H9 (cell line): ENCODE results near the gene ILDR2. TPM values are rescaled to one million over a fixed set of nuclear protein-coding genes. Genes with fewer than 3 reads are reported as not detected.
A peak's percentile ranks its signal among the peaks of the same experiment; 100 is the strongest.

Experiments
- DNase-seq: peaks from one replicate; pipeline ENCODE4 v3.0.0-alpha.2; 2017
- H2AFZ ChIP-seq: one replicate; pipeline ENCODE4 v1.6.1; 2013; ENCODE audit warnings: mild to moderate bottlenecking, low read length, control low read depth, moderate library complexity
- H2AK5ac ChIP-seq: 2 replicates; pipeline ENCODE4 v1.6.1; 2013; ENCODE audit warnings: low read length, control low read depth, mixed read lengths; ENCODE audit not compliant: insufficient read length
- H2BK120ac ChIP-seq: one replicate; pipeline ENCODE4 v1.6.1; 2013; ENCODE audit warnings: low read depth, mild to moderate bottlenecking, low read length, control low read depth, inconsistent platforms; ENCODE audit not compliant: poor library complexity, severe bottlenecking
- H2BK12ac ChIP-seq: 2 replicates; pipeline ENCODE4 v1.6.1; 2013; ENCODE audit warnings: low read length, control low read depth, mixed read lengths, low read depth; ENCODE audit not compliant: insufficient read length
- H2BK15ac ChIP-seq: 2 replicates; pipeline ENCODE4 v1.6.1; 2013; ENCODE audit warnings: low read depth, low read length, control low read depth
- H2BK20ac ChIP-seq: one replicate; pipeline ENCODE4 v1.6.1; 2013; ENCODE audit warnings: low read depth, mild to moderate bottlenecking, low read length, control low read depth, inconsistent platforms; ENCODE audit not compliant: poor library complexity, severe bottlenecking
- H2BK5ac ChIP-seq: 2 replicates; pipeline ENCODE4 v1.6.1; 2013; ENCODE audit warnings: low read length, control low read depth, mixed read lengths; ENCODE audit not compliant: insufficient read length
- H3K14ac ChIP-seq: 2 replicates; pipeline ENCODE4 v1.6.1; 2013; ENCODE audit warnings: low read length, control low read depth; ENCODE audit not compliant: insufficient read depth
- H3K18ac ChIP-seq: 2 replicates; pipeline ENCODE4 v1.6.1; 2013; ENCODE audit warnings: low read depth, mild to moderate bottlenecking, mixed read lengths, low read length, control low read depth; ENCODE audit not compliant: insufficient read length
- H3K23ac ChIP-seq: 2 replicates; pipeline ENCODE4 v1.6.1; 2013; ENCODE audit warnings: low read length, control low read depth, mixed read lengths, low read depth; ENCODE audit not compliant: insufficient read length
- H3K23me2 ChIP-seq: 2 replicates; pipeline ENCODE4 v1.6.1; 2013; ENCODE audit warnings: low read depth, mild to moderate bottlenecking, mixed read lengths, low read length, control low read depth; ENCODE audit not compliant: insufficient read length, poor library complexity, severe bottlenecking
- H3K27ac ChIP-seq: 2 replicates; pipeline ENCODE4 v1.5.1; 2013; ENCODE audit warnings: low read length, control low read depth, mixed read lengths, low read depth; ENCODE audit not compliant: insufficient read length
- H3K27me3 ChIP-seq: 2 replicates; pipeline ENCODE4 v1.6.1; 2013; ENCODE audit warnings: low read length, control low read depth, inconsistent platforms; ENCODE audit not compliant: insufficient read depth
- H3K4ac ChIP-seq: 2 replicates; pipeline ENCODE4 v1.6.1; 2013; ENCODE audit warnings: low read depth, mild to moderate bottlenecking, control low read depth, inconsistent platforms, low read length, moderate library complexity
- H3K4me1 ChIP-seq: 2 replicates; pipeline ENCODE4 v1.6.1; 2013; ENCODE audit warnings: low read length, control low read depth, inconsistent platforms; ENCODE audit not compliant: insufficient read depth
- H3K4me2 ChIP-seq: 2 replicates; pipeline ENCODE4 v1.6.1; 2013; ENCODE audit warnings: low read length, control low read depth, mixed read lengths; ENCODE audit not compliant: insufficient read length, insufficient read depth
- H3K56ac ChIP-seq: 2 replicates; pipeline ENCODE4 v1.6.1; 2013; ENCODE audit warnings: low read depth, mild to moderate bottlenecking, mixed read lengths, low read length, control low read depth; ENCODE audit not compliant: insufficient read length
- H3K79me1 ChIP-seq: 2 replicates; pipeline ENCODE4 v1.6.1; 2013; ENCODE audit warnings: low read depth, mild to moderate bottlenecking, moderate library complexity, low read length, control low read depth, inconsistent platforms; ENCODE audit not compliant: insufficient read depth, poor library complexity, severe bottlenecking
- H3K79me2 ChIP-seq: 2 replicates; pipeline ENCODE4 v1.6.1; 2013; ENCODE audit warnings: low read length, control low read depth, inconsistent platforms; ENCODE audit not compliant: insufficient read depth
- H3K9ac ChIP-seq: 2 replicates; pipeline ENCODE4 v1.6.1; 2013; ENCODE audit warnings: low read length, control low read depth, mixed read lengths; ENCODE audit not compliant: insufficient read length; ENCODE audit errors: extremely low read depth
- H3K9me3 ChIP-seq: one replicate; pipeline ENCODE4 v1.6.1; 2013; ENCODE audit warnings: low read depth, low read length, inconsistent platforms; ENCODE audit not compliant: control insufficient read depth
- H3T11ph ChIP-seq: one replicate; pipeline ENCODE4 v1.6.1; 2013; ENCODE audit warnings: mild to moderate bottlenecking, low read length, control low read depth, inconsistent platforms
- H4K20me1 ChIP-seq: one replicate; pipeline ENCODE4 v1.6.1; 2013; ENCODE audit not compliant: control insufficient read depth, insufficient read length, insufficient read depth
- H4K5ac ChIP-seq: 2 replicates; pipeline ENCODE4 v1.6.1; 2013; ENCODE audit warnings: low read depth, mild to moderate bottlenecking, mixed read lengths, low read length, control low read depth; ENCODE audit not compliant: insufficient read length
- H4K8ac ChIP-seq: replicated peaks from 2 replicates; pipeline ENCODE4 v1.6.1; 2013; ENCODE audit warnings: low read length, control low read depth, mixed read lengths, low read depth; ENCODE audit not compliant: insufficient read length
- H4K91ac ChIP-seq: 2 replicates; pipeline ENCODE4 v1.6.1; 2013; ENCODE audit warnings: low read depth, mild to moderate bottlenecking, moderate library complexity, mixed read lengths, low read length, control low read depth; ENCODE audit not compliant: insufficient read length
- H3K27ac Mint-ChIP-seq, 3 experiments: 2 replicates in 2 of 3; 3 replicates in 1 of 3; pipeline ENCODE4 v1.8.0; 2020 to 2021; ENCODE audit warnings: mixed read lengths in 3 of 3, mild to moderate bottlenecking in 1 of 3, moderate library complexity in 1 of 3
- H3K27me3 Mint-ChIP-seq: 2 replicates; pipeline ENCODE4 v1.8.0; 2021; ENCODE audit warnings: low read depth, mild to moderate bottlenecking, moderate library complexity, mixed read lengths
- H3K36me3 Mint-ChIP-seq, 3 experiments: 2 replicates in 2 of 3; 3 replicates in 1 of 3; pipeline ENCODE4 v1.8.0; 2020 to 2021; ENCODE audit warnings: low read depth in 3 of 3, mixed read lengths in 3 of 3; ENCODE audit not compliant: insufficient read depth in 1 of 3
- H3K4me1 Mint-ChIP-seq, 2 experiments: 2 replicates each; pipeline ENCODE4 v1.8.0; 2020; ENCODE audit warnings: mixed read lengths in 2 of 2
- H3K4me3 Mint-ChIP-seq, 2 experiments: 2 replicates in 1 of 2; 3 replicates in 1 of 2; pipeline ENCODE4 v1.8.0; 2020 to 2021; ENCODE audit warnings: mild to moderate bottlenecking in 2 of 2, mixed read lengths in 2 of 2, moderate library complexity in 1 of 2
- H3K9me3 Mint-ChIP-seq, 2 experiments: 2 replicates in 1 of 2; 3 replicates in 1 of 2; pipeline ENCODE4 v1.8.0; 2020; ENCODE audit warnings: mild to moderate bottlenecking in 2 of 2, mixed read lengths in 2 of 2, moderate library complexity in 1 of 2
- CTCF ChIP-seq: fragments of 200-600 bp; sonication (generic); conservative IDR thresholded peaks from 3 replicates; pipeline ENCODE4 v1.8.0; 2021; ENCODE audit warnings: antibody characterized with exemption, mild to moderate bottlenecking
- WGBS: extraction: QIAGEN DNeasy Blood & Tissue Kit; methylation state at CpG from one replicate; pipeline ENCODE4 v1.1.7; 2013; ENCODE audit warnings: missing lambda C conversion rate, low lambda C conversion rate, mixed read lengths; ENCODE audit not compliant: insufficient read length; ENCODE audit errors: extremely low coverage; 5-methylcytosine and 5-hydroxymethylcytosine counted together
- total RNA-seq: library from RNA; stranded (reverse); gene quantifications from 2 replicates; pipeline ENCODE4 v1.2.1, GENCODE V29; 2021

ILDR2 gene
- total RNA-seq, 1 experiment from 2014 or later: 1.1 TPM

- Histone ChIP-seq H2AK5ac (no peak overlapping the region), H3K27ac (no peak overlapping the region), H4K20me1 (no peaks in the 10 kb centered on the region), H2BK15ac (no peak overlapping the region), H2AFZ (no peak overlapping the region), H3K4ac (no peak overlapping the region), H4K5ac (no peak overlapping the region), H3K27me3 (peaks cover 12% of the 10 kb centered on the region; the same call in 1 of the 2 replicates), H3K23ac (no peak overlapping the region), H2BK120ac (peak overlapping the region; percentile 41), H2BK20ac (no peak overlapping the region), H3K79me2 (no peaks in the 10 kb centered on the region), H3K56ac (no peak overlapping the region), H3K79me1 (no peaks in the 10 kb centered on the region), H2BK12ac (peak overlapping the region; percentile 20), H3K4me1 (peaks cover 6% of the 10 kb centered on the region; the same call in 1 of the 2 replicates), H3K18ac (no peak overlapping the region), H4K8ac (no peak overlapping the region), H3K14ac (no peak overlapping the region), H4K91ac (no peak overlapping the region), H3K4me2 (no peak overlapping the region), H3T11ph (no peak overlapping the region), H2BK5ac (no peak overlapping the region), H3K9ac (no peak overlapping the region), H3K9me3 (no peaks in the 10 kb centered on the region), H3K23me2 (no peaks in the 10 kb centered on the region)
- Mint-ChIP-seq H3K27ac (no peak overlapping the region), H3K4me1 (peaks cover 8 to 9% of the 10 kb centered on the region in 2 experiments), H3K9me3 (no peaks in the 10 kb centered on the region), H3K27me3 (peaks cover 30% of the 10 kb centered on the region), H3K4me3 (no peak overlapping the region), H3K36me3 (no peaks in the 10 kb centered on the region)
- DNase-seq: no peak
- no peak for TF ChIP-seq CTCF
- WGBS: no CpG with 5 or more reads among the region's 8 CpGs
Observed at GRCh38 chr1:166925810-166926478, 49.4 kb downstream of the ILDR2 start.
